GM12891 (cell line): ENCODE results near the gene FOXL3.

Experiments used
- POLR2A ChIP-seq: IDR thresholded peaks from 2 replicates; pipeline ENCODE4 v1.6.1; 2011; ENCODE audit warnings: low read depth, low read length, control low read depth
- POLR2AphosphoS5 ChIP-seq: IDR thresholded peaks from 2 replicates; pipeline ENCODE4 v1.6.1; 2011; ENCODE audit warnings: low read depth, low read length, control low read depth
- SPI1 ChIP-seq: IDR thresholded peaks from 2 replicates; pipeline ENCODE4 v1.6.1; 2011; ENCODE audit warnings: low read depth, low read length, control low read depth
- TAF1 ChIP-seq: IDR thresholded peaks from 2 replicates; pipeline ENCODE4 v1.6.1; 2011; ENCODE audit warnings: low read depth, low read length, control low read depth

GRCh38 chr7:318476-318875 is 28.5 kb downstream of the FOXL3 start:
- TF ChIP-seq POLR2A (no peak), POLR2AphosphoS5 (no peak), SPI1 (no peak), TAF1 (no peak)
